ENCODE data around the gene SPATS2.

DNA sequence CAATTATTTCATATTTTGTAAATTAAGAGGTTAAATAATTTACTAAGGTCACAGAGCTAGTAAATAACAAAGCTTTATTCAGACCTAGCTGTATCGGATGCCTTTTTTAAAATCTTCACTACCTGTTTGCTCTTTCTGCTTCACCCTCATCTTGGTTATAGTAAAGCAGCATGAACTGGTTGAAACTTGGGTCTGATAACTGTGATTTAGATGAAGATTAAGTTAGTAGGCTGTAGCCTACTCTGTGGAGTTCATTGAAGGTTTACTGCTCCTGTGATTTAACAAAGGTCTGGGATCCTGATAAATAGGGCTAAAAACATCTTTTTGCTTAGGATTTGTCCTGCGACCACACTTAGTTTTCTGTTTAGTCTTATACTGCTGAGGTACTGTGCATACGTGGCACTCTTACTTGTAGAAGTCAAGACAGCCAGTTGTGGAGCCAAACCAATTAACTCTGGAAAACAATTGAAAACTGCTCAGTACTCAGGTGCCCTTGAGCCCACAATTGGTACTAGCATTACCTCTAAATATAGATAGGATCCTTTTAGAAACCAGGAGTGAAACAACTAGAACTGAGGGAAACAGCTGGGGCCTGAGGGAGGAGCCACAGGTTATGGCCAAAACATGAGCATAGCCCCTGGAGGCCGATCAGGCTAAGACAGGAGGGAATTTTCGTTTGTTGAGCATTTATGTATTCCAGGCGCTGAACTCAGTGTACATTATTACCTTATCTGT, 2.3 kb downstream of the SPATS2 start:
- TF ChIP-seq, protein P1, sequence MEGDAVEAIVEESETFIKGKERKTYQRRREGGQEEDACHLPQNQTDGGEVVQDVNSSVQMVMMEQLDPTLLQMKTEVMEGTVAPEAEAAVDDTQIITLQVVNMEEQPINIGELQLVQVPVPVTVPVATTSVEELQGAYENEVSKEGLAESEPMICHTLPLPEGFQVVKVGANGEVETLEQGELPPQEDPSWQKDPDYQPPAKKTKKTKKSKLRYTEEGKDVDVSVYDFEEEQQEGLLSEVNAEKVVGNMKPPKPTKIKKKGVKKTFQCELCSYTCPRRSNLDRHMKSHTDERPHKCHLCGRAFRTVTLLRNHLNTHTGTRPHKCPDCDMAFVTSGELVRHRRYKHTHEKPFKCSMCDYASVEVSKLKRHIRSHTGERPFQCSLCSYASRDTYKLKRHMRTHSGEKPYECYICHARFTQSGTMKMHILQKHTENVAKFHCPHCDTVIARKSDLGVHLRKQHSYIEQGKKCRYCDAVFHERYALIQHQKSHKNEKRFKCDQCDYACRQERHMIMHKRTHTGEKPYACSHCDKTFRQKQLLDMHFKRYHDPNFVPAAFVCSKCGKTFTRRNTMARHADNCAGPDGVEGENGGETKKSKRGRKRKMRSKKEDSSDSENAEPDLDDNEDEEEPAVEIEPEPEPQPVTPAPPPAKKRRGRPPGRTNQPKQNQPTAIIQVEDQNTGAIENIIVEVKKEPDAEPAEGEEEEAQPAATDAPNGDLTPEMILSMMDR (IDR thresholded peaks at IDR 0.05) = peak; percentile 21 to 49 (median 27)
- TF ChIP-seq POLR2A (IDR thresholded peaks at IDR 0.05) = no peak
